ENCODE results near the gene TTC39B. TPM values are rescaled to one million over a fixed set of nuclear protein-coding genes. Genes with fewer than 3 reads are reported as not detected.

The TTC39B gene
- total RNA-seq, 1 donor from 2014 or later: 4.1 TPM

DNA sequence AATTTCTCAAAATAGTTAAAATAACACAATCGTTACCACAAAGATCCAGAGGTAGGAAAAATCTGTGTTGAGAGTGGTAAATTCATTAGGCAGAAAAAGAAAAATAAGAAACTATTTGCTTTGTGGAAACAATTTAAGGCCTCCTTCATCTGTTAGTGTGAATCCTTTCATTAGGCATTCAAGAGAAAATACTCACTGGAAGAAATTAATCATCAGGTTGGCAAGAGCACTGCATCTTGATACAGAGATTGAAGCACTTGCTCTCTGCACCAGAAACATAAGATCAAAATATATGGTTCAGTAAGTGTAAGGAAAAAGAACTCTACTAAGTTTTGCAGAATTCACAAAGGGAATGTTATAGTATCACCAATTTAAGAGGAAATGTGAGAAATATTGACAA lies 44.4 kb downstream of the TTC39B start:
- Histone ChIP-seq H3K27me3 (no peaks in the 10 kb centered on the region), H4K20me1 (ENCODE audit: low read depth) (peaks cover 3% of the 10 kb centered on the region), H2AFZ (replicated peaks) (no peak overlapping the region), H3K79me2 (ENCODE audit: low read depth) (no peaks in the 10 kb centered on the region), H3K9me3 (ENCODE audit: low read depth) (no peaks in the 10 kb centered on the region), H3K9ac (no peak overlapping the region), H3K4me2 (no peak overlapping the region), H3F3A (ENCODE audit: low read depth) (no peaks in the 10 kb centered on the region), H3K4me1 (no peaks in the 10 kb centered on the region), H3K36me3 (no peaks in the 10 kb centered on the region), H3K4me3 (no peak overlapping the region), H3K27ac (no peak overlapping the region)
- no peak for TF ChIP-seq EZH2phosphoT487 (IDR thresholded peaks at IDR 0.05)
- TF ChIP-seq CTCF (IDR thresholded peaks at IDR 0.05): no peak
- TF ChIP-seq EZH2 (IDR thresholded peaks at IDR 0.05): no peak
- Mint-ChIP-seq H3K27me3 (ENCODE audit: insufficient read depth, low read depth) (no peaks in the 10 kb centered on the region), H3K4me1 (no peaks in the 10 kb centered on the region), H3K4me3 (no peak overlapping the region), H3K27ac (no peak overlapping the region), H3K36me3 (no peaks in the 10 kb centered on the region), H3K9me3 (no peaks in the 10 kb centered on the region)
- DNase-seq (ENCODE audit: low spot score): no peak

- H3K27me3 Mint-ChIP-seq (ENCODE audit: insufficient read depth, low read depth): no peaks in the 10 kb centered on the region
- Histone ChIP-seq H3K4me3 (no peak overlapping the region), H4K20me1 (ENCODE audit: low read depth) (no peaks in the 10 kb centered on the region), H3K9me3 (ENCODE audit: low read depth) (no peaks in the 10 kb centered on the region), H3F3A (ENCODE audit: low read depth) (no peaks in the 10 kb centered on the region), H3K4me1 (peaks cover 5% of the 10 kb centered on the region), H3K27ac (no peak overlapping the region), H3K9ac (no peak overlapping the region), H3K36me3 (no peaks in the 10 kb centered on the region), H3K4me2 (no peak overlapping the region), H3K27me3 (no peaks in the 10 kb centered on the region), H2AFZ (replicated peaks) (no peak overlapping the region), H3K79me2 (ENCODE audit: low read depth) (no peaks in the 10 kb centered on the region)
- H3K27ac Mint-ChIP-seq: no peak overlapping the region
- H3K9me3 Mint-ChIP-seq: no peaks in the 10 kb centered on the region
- no peaks in the 10 kb centered on the region for H3K36me3 Mint-ChIP-seq
- H3K4me1 Mint-ChIP-seq: no peaks in the 10 kb centered on the region
- no peak for DNase-seq (ENCODE audit: low spot score)
- TF ChIP-seq CTCF (IDR thresholded peaks at IDR 0.05): no peak
- TF ChIP-seq EZH2phosphoT487 (IDR thresholded peaks at IDR 0.05): no peak
- TF ChIP-seq EZH2 (IDR thresholded peaks at IDR 0.05): no peak
- no peak overlapping the region for H3K4me3 Mint-ChIP-seq
These were observed 50.6 kb downstream of the TTC39B start for GRCh38 chr9:15256426-15256825.

DNA sequence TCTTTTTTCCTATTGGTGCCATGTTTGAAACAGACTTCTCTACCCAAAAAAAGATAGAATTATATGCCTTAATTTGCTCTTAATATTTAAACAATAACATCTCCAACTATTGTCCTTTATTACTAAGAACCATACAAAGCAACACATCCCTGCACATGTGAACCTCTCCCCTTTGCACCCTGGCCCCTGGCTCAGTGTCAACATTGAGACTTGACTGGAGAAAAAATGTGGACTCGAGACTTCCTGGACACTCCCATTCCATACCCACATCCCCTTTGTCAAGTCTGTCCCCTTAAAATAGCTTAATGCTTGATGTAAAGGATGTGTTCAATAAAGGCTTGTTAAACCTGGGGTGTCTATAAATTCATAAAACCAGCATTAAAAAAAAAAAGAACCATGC lies 53.2 kb downstream of the TTC39B start:
- H3K4me1 Mint-ChIP-seq: peaks cover 13% of the 10 kb centered on the region
- no peaks in the 10 kb centered on the region for H3K36me3 Mint-ChIP-seq
- TF ChIP-seq EZH2 (IDR thresholded peaks at IDR 0.05) (no peak), CTCF (IDR thresholded peaks at IDR 0.05) (no peak)
- H3K4me2 ChIP-seq: no peak overlapping the region
- H3K79me2 ChIP-seq (ENCODE audit: low read depth): no peaks in the 10 kb centered on the region
- peaks cover 15% of the 10 kb centered on the region for H3F3A ChIP-seq (ENCODE audit: low read depth)
- H3K9me3 ChIP-seq (ENCODE audit: low read depth): no peaks in the 10 kb centered on the region
- no peak overlapping the region for H3K27ac ChIP-seq
- H3K27me3 ChIP-seq: no peaks in the 10 kb centered on the region
- no peak overlapping the region for H2AFZ ChIP-seq (replicated peaks)
- peaks cover 23% of the 10 kb centered on the region for H3K4me1 ChIP-seq
- no peak overlapping the region for H3K27ac Mint-ChIP-seq
- no peaks in the 10 kb centered on the region for H3K27me3 Mint-ChIP-seq (ENCODE audit: insufficient read depth, low read depth)
- H3K36me3 ChIP-seq: no peaks in the 10 kb centered on the region
- H3K4me3 Mint-ChIP-seq: no peak overlapping the region
- H3K9me3 Mint-ChIP-seq: no peaks in the 10 kb centered on the region
- no peak overlapping the region for H3K9ac ChIP-seq
- no peak for DNase-seq (ENCODE audit: low spot score)
- H3K4me3 ChIP-seq: no peak overlapping the region
- no peaks in the 10 kb centered on the region for H4K20me1 ChIP-seq (ENCODE audit: low read depth)

GRCh38 chr9:15253197-15253596 lies 53.8 kb downstream of the TTC39B start:
- Histone ChIP-seq H3K27ac (no peak overlapping the region), H3K79me2 (ENCODE audit: low read depth) (no peaks in the 10 kb centered on the region), H3K36me3 (no peaks in the 10 kb centered on the region), H4K20me1 (ENCODE audit: low read depth) (no peaks in the 10 kb centered on the region), H3F3A (ENCODE audit: low read depth) (peaks cover 20% of the 10 kb centered on the region), H3K9ac (no peak overlapping the region), H3K4me2 (no peak overlapping the region), H3K4me1 (peaks cover 27% of the 10 kb centered on the region), H3K27me3 (no peaks in the 10 kb centered on the region), H2AFZ (replicated peaks) (no peak overlapping the region), H3K9me3 (ENCODE audit: low read depth) (no peaks in the 10 kb centered on the region), H3K4me3 (no peak overlapping the region)
- Mint-ChIP-seq H3K27me3 (ENCODE audit: insufficient read depth, low read depth) (no peaks in the 10 kb centered on the region), H3K36me3 (no peaks in the 10 kb centered on the region), H3K4me3 (no peak overlapping the region), H3K4me1 (peaks cover 13% of the 10 kb centered on the region), H3K9me3 (no peaks in the 10 kb centered on the region), H3K27ac (no peak overlapping the region)
- DNase-seq (ENCODE audit: low spot score): no peak
- TF ChIP-seq CTCF (IDR thresholded peaks at IDR 0.05) (no peak), EZH2 (IDR thresholded peaks at IDR 0.05) (no peak), EZH2phosphoT487 (IDR thresholded peaks at IDR 0.05) (no peak)

All from neural progenitor cell (in vitro differentiated cells).